MM.1S (cell line): ENCODE results near the gene ACAD11.

Source experiments
- EZH2 ChIP-seq: fragments of 300-600 bp; sonication (generic); optimal IDR thresholded peaks from 2 replicates; pipeline ENCODE3; 2017; ENCODE audit warnings: low read depth, mild to moderate bottlenecking, antibody characterized with exemption, low read length, mixed read lengths
- EZH2phosphoT487 ChIP-seq: fragments of 300-600 bp; sonication (generic); IDR thresholded peaks from 2 replicates; pipeline ENCODE4 v1.6.1; 2018; ENCODE audit warnings: antibody characterized with exemption, low read length
- TF ChIP-seq, protein P1 (sequence below): fragments of 300-600 bp; sonication (generic); IDR thresholded peaks from 2 replicates; pipeline ENCODE4 v1.5.1; 2016; ENCODE audit warnings: antibody characterized with exemption, low read length, mixed read lengths

DNA sequence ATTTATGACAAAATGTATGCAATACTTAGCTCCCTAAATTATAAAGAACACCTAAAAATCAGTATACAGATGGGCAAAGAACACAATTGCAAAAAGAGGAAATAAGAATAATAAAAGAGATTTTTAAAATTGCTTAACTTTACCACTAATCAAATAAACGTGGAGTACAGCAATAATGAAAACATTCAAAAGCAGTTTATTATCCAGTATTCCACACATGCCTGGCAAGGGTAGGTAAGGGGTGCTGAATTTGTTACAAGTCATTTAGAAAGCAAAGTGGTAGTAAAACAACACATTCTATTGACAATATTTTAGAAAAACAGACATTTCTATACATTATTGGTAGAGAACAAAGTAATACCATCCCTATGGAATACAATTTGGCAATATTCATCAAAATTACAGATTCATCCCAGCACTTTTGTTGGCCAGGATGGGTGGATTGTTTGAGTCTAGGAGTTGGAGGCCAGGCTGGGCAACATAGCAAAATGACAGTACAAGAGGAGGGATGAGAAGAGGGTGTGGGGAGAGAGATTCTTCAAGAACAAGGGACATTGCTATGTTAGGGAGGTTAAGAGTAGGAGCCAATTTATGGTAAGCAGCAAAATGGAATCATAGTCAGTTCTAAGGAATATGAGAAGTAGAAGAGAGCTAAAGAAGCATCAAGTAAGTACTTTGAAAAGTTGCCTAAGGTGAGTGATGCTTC lies 66.2 kb downstream of the ACAD11 start:
- TF ChIP-seq, protein P1, sequence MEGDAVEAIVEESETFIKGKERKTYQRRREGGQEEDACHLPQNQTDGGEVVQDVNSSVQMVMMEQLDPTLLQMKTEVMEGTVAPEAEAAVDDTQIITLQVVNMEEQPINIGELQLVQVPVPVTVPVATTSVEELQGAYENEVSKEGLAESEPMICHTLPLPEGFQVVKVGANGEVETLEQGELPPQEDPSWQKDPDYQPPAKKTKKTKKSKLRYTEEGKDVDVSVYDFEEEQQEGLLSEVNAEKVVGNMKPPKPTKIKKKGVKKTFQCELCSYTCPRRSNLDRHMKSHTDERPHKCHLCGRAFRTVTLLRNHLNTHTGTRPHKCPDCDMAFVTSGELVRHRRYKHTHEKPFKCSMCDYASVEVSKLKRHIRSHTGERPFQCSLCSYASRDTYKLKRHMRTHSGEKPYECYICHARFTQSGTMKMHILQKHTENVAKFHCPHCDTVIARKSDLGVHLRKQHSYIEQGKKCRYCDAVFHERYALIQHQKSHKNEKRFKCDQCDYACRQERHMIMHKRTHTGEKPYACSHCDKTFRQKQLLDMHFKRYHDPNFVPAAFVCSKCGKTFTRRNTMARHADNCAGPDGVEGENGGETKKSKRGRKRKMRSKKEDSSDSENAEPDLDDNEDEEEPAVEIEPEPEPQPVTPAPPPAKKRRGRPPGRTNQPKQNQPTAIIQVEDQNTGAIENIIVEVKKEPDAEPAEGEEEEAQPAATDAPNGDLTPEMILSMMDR, result no peak
- TF ChIP-seq EZH2phosphoT487 (no peak), EZH2 (no peak)
